Large intestine (tissue), 3 donors: ENCODE data around the gene TOB2. TPM values are rescaled to one million over a fixed set of nuclear protein-coding genes. Genes with fewer than 3 reads are reported as not detected.

Experiments used
- DNase-seq, 2 donors: peaks; one replicate each; pipeline versions ENCODE4 v3.0.0 to v3.0.0-alpha.2; 2013
- H3K27ac ChIP-seq: one replicate; pipeline ENCODE4 v1.5.1; 2013; ENCODE audit warnings: low read length
- H3K27me3 ChIP-seq: 2 replicates; pipeline ENCODE4 v1.6.1; 2013; ENCODE audit warnings: low read length; ENCODE audit not compliant: control insufficient read depth, insufficient read depth
- H3K36me3 ChIP-seq: 2 replicates; pipeline ENCODE4 v1.6.1; 2013; ENCODE audit warnings: low read length; ENCODE audit not compliant: control insufficient read depth, insufficient read depth
- H3K4me1 ChIP-seq: one replicate; pipeline ENCODE4 v1.6.1; 2013; ENCODE audit warnings: low read length; ENCODE audit not compliant: control insufficient read depth, insufficient read depth
- H3K4me3 ChIP-seq: one replicate; pipeline ENCODE4 v1.5.1; 2013; ENCODE audit warnings: low read length
- H3K9me3 ChIP-seq: one replicate; pipeline ENCODE4 v1.6.1; 2013; ENCODE audit warnings: mild to moderate bottlenecking, low read depth, low read length, moderate library complexity; ENCODE audit not compliant: control insufficient read depth
- WGBS: methylation state at CpG from one replicate; pipeline ENCODE4 v1.1.5; 2013; ENCODE audit warnings: low lambda C conversion rate; ENCODE audit not compliant: insufficient coverage; 5-methylcytosine and 5-hydroxymethylcytosine counted together
- polyA plus RNA-seq: library from polyadenylated mRNA; unstranded; fragments of 120-200 nt; gene quantifications from one replicate; pipeline ENCODE4 v1.2.1, GENCODE V29; 2013

Gene TOB2
- polyA plus RNA-seq, 1 donor = 63.2 TPM

- Histone ChIP-seq H3K4me1 (no peaks in the 10 kb centered on the region), H3K27ac (no peak overlapping the region), H3K36me3 (peaks cover 41% of the 10 kb centered on the region)
These were observed 17.2 kb downstream of the TOB2 start for GRCh38 chr22:41429232-41429950.

GRCh38 chr22:41425660-41426365 is 20.8 kb downstream of the TOB2 start:
- WGBS = no CpG with 5 or more reads among the region's 9 CpGs
- H3K36me3 ChIP-seq = peaks cover 20% of the 10 kb centered on the region
- H3K4me3 ChIP-seq = no peak overlapping the region
- no peaks in the 10 kb centered on the region for H3K9me3 ChIP-seq
- no peaks in the 10 kb centered on the region for H3K4me1 ChIP-seq
- H3K27me3 ChIP-seq = no peaks in the 10 kb centered on the region
- no peak for DNase-seq
- no peak overlapping the region for H3K27ac ChIP-seq

More at GRCh38 chr22:41429232-41429950, 17.2 kb downstream of the TOB2 start:
- Histone ChIP-seq H3K27me3 (no peaks in the 10 kb centered on the region), H3K9me3 (no peaks in the 10 kb centered on the region), H3K4me3 (no peak overlapping the region)
- DNase-seq = no peak
- WGBS = 91% methylated on average over 2 of the region's 13 CpGs

DNA sequence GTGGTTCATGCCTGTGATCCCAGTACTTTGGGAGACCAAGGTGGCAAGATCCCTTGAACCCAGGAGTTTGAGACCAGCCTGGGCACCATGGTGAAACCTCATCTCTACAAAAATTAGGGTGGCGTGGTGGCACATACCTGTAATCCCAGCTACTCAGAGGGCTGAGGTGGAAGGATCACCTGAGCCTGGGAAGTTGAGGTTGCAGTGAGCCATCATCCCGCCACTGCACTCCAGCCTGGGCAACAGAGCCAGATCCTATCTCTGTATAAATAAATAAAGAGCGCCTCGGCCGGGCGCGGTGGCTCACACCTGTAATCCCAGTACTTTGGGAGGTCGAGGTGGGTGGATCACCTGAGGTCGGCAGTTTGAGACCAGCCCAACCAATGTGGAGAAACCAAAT is 27.9 kb downstream of the TOB2 start:
- peaks cover 13% of the 10 kb centered on the region for H3K4me1 ChIP-seq

GRCh38 chr22:41417622-41418390 is 28.8 kb downstream of the TOB2 start:
- no peaks in the 10 kb centered on the region for H3K36me3 ChIP-seq
- no peaks in the 10 kb centered on the region for H3K9me3 ChIP-seq
- H3K27ac ChIP-seq = no peak overlapping the region
- H3K4me1 ChIP-seq = peaks cover 15% of the 10 kb centered on the region
- no peak overlapping the region for H3K4me3 ChIP-seq
- no peak for DNase-seq
- no CpG with 5 or more reads among the region's 13 CpGs for WGBS
- H3K27me3 ChIP-seq = no peaks in the 10 kb centered on the region

More for the DNA sequence above, 27.9 kb downstream of the TOB2 start:
- no CpG with 5 or more reads among the region's 9 CpGs for WGBS
- H3K4me3 ChIP-seq = no peak overlapping the region
- no peaks in the 10 kb centered on the region for H3K36me3 ChIP-seq
- no peak overlapping the region for H3K27ac ChIP-seq
- no peaks in the 10 kb centered on the region for H3K27me3 ChIP-seq
- DNase-seq = no peak
- H3K9me3 ChIP-seq = no peaks in the 10 kb centered on the region

GRCh38 chr22:41415554-41415953 is 31.0 kb downstream of the TOB2 start:
- DNase-seq = no peak
- Histone ChIP-seq H3K27me3 (no peaks in the 10 kb centered on the region), H3K4me3 (no peak overlapping the region), H3K27ac (no peak overlapping the region), H3K36me3 (no peaks in the 10 kb centered on the region), H3K4me1 (peaks cover 19% of the 10 kb centered on the region), H3K9me3 (no peaks in the 10 kb centered on the region)
- no CpG with 5 or more reads among the region's 4 CpGs for WGBS

GRCh38 chr22:41411021-41411851 is 35.4 kb downstream of the TOB2 start:
- H3K36me3 ChIP-seq = no peaks in the 10 kb centered on the region
- H3K4me3 ChIP-seq = no peak overlapping the region
- DNase-seq = no peak
- H3K27ac ChIP-seq = no peak overlapping the region
- H3K4me1 ChIP-seq = peaks cover 19% of the 10 kb centered on the region
- H3K9me3 ChIP-seq = no peaks in the 10 kb centered on the region
- WGBS = no CpG with 5 or more reads among the region's 11 CpGs
- H3K27me3 ChIP-seq = no peaks in the 10 kb centered on the region

DNA sequence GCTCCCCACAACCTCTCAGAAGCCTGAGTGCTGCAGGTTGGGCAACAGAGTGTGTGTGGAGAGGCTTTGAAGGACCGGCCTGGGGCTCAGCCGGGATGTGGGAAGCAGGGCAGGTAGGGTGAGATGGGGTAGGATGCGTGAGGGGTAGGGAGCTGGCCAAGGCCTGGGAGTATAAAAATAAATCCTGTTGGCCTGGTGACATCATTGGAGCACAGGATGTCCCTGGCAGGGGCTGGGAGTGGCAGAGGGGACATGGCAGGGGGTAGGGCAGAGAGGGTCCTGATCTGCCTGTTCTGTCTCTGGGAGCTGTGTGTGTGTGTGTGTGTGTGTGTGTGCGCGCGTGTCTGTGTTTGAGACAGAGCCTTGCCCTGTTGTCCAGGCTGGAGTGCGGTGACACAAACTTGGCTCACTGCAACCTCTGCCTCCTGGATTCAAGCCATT is 36.3 kb downstream of the TOB2 start:
- peaks cover 16% of the 10 kb centered on the region for H3K4me1 ChIP-seq
- no peaks in the 10 kb centered on the region for H3K36me3 ChIP-seq
- no peaks in the 10 kb centered on the region for H3K9me3 ChIP-seq
- DNase-seq = no peak
- H3K4me3 ChIP-seq = no peak overlapping the region
- no peak overlapping the region for H3K27ac ChIP-seq
- WGBS = no CpG with 5 or more reads among the region's 7 CpGs
- no peaks in the 10 kb centered on the region for H3K27me3 ChIP-seq

DNA sequence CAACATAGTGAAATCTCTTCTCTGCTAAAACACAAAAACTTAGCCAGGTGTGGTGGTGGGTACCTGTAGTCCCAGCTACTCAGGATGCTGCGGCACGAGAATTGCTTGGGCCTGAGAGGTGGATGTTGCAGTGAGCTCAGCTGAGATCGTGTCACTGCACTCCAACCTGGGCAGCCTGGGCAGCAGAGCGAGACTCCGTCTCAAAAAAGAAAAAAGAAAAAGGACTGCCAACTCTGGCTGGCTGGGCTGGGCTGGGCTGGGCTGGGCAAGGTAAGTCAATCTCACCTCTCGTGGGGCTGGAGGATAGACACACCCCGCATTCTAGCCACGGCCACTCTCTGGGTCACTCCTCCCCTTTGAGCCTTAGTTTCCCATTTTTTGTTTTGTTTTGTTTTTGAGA is 37.9 kb downstream of the TOB2 start:
- H3K36me3 ChIP-seq = no peaks in the 10 kb centered on the region
- DNase-seq = no peak
- H3K9me3 ChIP-seq = no peaks in the 10 kb centered on the region
- no peak overlapping the region for H3K4me3 ChIP-seq
- no CpG with 5 or more reads among the region's 8 CpGs for WGBS
- H3K4me1 ChIP-seq = peaks cover 5% of the 10 kb centered on the region
- no peak overlapping the region for H3K27ac ChIP-seq
- H3K27me3 ChIP-seq = no peaks in the 10 kb centered on the region

- H3K4me3 ChIP-seq = no peak overlapping the region
- WGBS = no CpG with 5 or more reads among the region's 3 CpGs
- no peaks in the 10 kb centered on the region for H3K27me3 ChIP-seq
- H3K4me1 ChIP-seq = peaks cover 2% of the 10 kb centered on the region
- no peak for DNase-seq
- no peaks in the 10 kb centered on the region for H3K36me3 ChIP-seq
- H3K27ac ChIP-seq = no peak overlapping the region
- H3K9me3 ChIP-seq = no peaks in the 10 kb centered on the region
These were observed 39.2 kb downstream of the TOB2 start for GRCh38 chr22:41407433-41407832.

DNA sequence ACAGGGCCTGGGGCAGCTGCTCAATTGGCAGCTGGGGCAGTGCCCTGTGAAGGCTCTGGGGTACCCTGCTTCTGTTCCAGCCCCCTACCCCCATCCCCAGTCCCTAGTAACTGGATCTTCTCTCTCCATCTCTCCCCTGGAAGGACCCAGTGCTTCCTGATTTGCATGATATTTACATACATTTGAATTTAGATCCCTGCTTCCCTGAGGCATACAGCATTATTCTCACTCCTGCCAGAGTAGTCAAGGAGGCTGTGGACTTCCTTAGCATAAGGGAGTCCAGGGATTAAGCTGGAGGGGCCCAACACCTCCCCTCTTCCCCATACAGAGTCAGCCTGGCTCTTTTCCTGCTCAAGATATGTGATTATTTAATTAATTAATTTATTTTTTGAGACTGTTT is 40.2 kb downstream of the TOB2 start:
- H3K36me3 ChIP-seq = no peaks in the 10 kb centered on the region
- no peaks in the 10 kb centered on the region for H3K9me3 ChIP-seq
- H3K27ac ChIP-seq = no peak overlapping the region
- no peak overlapping the region for H3K4me3 ChIP-seq
- DNase-seq = no peak
- no peaks in the 10 kb centered on the region for H3K27me3 ChIP-seq
- H3K4me1 ChIP-seq = peaks cover 10% of the 10 kb centered on the region
